Measurements from ENCODE around the gene EMD. TPM values are rescaled to one million over a fixed set of nuclear protein-coding genes. Genes with fewer than 3 reads are reported as not detected.

EMD gene
- total RNA-seq, 1 donor from 2014 or later = 42.5 TPM

DNA sequence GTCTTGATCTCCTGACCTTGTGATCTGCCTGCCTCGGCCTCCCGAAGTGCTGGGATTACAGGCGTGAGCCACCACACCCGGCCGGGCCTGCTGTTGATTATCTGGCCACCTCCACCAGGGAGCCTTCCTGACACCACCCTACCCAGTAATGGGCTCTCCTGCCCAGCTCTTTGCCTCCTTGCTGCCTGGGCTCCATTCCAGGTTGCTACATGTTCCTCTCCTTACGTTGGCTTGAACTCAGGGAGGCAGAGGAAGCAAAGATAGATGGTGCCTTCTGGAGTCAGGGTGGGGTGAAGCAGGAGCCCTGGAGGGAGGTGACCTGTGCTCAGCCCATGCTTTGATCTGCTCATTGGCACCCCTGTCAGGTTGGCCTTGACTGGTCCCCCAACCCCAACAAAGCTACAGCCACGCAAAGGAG is 31.0 kb upstream of the EMD start:
- no peaks in the 10 kb centered on the region for H3K27me3 Mint-ChIP-seq
- H3K4me3 Mint-ChIP-seq (ENCODE audit: low read depth) = no peak overlapping the region
- TF ChIP-seq, protein P1, sequence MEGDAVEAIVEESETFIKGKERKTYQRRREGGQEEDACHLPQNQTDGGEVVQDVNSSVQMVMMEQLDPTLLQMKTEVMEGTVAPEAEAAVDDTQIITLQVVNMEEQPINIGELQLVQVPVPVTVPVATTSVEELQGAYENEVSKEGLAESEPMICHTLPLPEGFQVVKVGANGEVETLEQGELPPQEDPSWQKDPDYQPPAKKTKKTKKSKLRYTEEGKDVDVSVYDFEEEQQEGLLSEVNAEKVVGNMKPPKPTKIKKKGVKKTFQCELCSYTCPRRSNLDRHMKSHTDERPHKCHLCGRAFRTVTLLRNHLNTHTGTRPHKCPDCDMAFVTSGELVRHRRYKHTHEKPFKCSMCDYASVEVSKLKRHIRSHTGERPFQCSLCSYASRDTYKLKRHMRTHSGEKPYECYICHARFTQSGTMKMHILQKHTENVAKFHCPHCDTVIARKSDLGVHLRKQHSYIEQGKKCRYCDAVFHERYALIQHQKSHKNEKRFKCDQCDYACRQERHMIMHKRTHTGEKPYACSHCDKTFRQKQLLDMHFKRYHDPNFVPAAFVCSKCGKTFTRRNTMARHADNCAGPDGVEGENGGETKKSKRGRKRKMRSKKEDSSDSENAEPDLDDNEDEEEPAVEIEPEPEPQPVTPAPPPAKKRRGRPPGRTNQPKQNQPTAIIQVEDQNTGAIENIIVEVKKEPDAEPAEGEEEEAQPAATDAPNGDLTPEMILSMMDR (IDR thresholded peaks at IDR 0.05; ENCODE audit: unreplicated experiment) = no peak
- peaks cover 4% of the 10 kb centered on the region for H3K36me3 Mint-ChIP-seq (ENCODE audit: insufficient read depth)
- no peak overlapping the region for H3K27ac Mint-ChIP-seq
- no peak for DNase-seq (ENCODE audit: low spot score, unreplicated experiment)
- H3K4me1 Mint-ChIP-seq (ENCODE audit: low read depth) = no peaks in the 10 kb centered on the region
- H3K9me3 Mint-ChIP-seq (ENCODE audit: low read depth) = peaks cover 3% of the 10 kb centered on the region

DNA sequence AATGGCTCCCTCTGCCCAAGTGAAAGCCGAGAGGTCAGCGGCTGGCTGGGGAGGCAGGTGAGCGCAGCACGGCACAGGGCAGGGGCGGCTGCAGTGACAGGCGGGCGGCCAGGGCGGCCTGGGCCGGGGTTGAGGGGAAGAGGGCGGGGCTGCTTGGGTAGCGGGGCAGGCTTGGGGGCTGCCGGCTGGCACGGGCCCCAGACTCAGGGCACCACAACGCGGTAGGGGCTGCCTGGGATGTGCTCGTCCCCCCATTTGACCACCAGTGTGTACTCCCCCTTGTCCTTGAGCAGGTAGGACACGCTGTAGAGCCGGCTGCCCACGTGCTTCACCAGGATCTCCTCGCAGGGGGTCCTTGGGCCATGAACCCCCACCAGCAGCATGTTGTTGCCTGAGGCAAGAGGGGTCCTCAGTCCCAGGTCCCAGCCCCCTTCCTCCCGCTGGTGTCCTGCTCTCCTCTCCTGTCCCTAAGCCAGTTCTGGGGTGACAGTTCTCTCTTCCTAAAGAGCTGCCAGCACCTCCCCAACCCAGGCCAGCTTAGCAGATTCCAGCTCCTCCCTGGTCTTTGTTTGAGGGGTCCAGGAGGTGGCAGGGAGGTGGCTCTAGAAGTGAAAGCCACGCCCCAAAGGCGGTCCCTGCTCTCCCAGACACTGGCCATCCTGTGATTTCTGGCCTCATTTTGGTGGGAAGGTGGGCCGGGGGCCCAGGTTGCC is 30.3 kb upstream of the EMD start:
- TF ChIP-seq, protein P1 (IDR thresholded peaks at IDR 0.05; ENCODE audit: unreplicated experiment) = no peak

DNA sequence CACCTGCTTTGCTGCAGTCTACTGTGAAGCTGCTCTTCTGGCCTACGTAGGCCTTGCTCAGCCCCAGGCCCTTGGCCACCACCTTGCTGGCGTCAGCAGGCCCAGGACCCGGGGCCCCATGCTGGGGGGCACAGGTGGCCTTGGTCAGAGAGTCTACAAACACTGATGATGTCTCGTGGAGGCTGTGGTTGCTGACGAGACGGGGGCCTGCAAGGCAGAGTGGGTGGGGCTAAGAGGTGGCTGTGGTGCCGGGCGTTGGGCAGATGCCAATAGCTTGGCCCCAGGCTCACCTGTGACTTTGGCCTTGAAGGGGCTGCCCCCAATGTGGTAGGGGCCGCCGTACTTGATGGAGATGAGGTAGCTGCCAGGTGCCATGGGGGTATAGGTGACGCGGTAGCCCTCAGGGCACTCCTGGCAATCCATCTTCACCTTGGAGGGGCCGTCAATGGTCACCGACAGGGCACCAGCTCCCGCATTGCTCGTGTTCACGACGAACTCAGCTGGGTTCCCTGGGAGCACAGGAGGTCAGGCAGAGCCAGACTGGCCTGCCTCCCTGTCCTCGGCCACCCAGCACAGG is 29.6 kb upstream of the EMD start:
- H3K27me3 Mint-ChIP-seq = no peaks in the 10 kb centered on the region
- TF ChIP-seq, protein P1 (IDR thresholded peaks at IDR 0.05; ENCODE audit: unreplicated experiment) = no peak
- H3K27ac Mint-ChIP-seq = peak overlapping the region; percentile 24
- no peak for DNase-seq (ENCODE audit: low spot score, unreplicated experiment)
- peaks cover 4% of the 10 kb centered on the region for H3K36me3 Mint-ChIP-seq (ENCODE audit: insufficient read depth)
- H3K4me3 Mint-ChIP-seq (ENCODE audit: low read depth) = no peak overlapping the region
- no peaks in the 10 kb centered on the region for H3K4me1 Mint-ChIP-seq (ENCODE audit: low read depth)
- H3K9me3 Mint-ChIP-seq (ENCODE audit: low read depth) = peaks cover 3% of the 10 kb centered on the region

More for the DNA sequence above, 30.3 kb upstream of the EMD start:
- Mint-ChIP-seq H3K27me3 (no peaks in the 10 kb centered on the region), H3K4me1 (ENCODE audit: low read depth) (no peaks in the 10 kb centered on the region), H3K4me3 (ENCODE audit: low read depth) (no peak overlapping the region), H3K27ac (peak overlapping the region; percentile 24), H3K36me3 (ENCODE audit: insufficient read depth) (peaks cover 4% of the 10 kb centered on the region), H3K9me3 (ENCODE audit: low read depth) (peaks cover 3% of the 10 kb centered on the region)
- DNase-seq (ENCODE audit: low spot score, unreplicated experiment) = no peak

DNA sequence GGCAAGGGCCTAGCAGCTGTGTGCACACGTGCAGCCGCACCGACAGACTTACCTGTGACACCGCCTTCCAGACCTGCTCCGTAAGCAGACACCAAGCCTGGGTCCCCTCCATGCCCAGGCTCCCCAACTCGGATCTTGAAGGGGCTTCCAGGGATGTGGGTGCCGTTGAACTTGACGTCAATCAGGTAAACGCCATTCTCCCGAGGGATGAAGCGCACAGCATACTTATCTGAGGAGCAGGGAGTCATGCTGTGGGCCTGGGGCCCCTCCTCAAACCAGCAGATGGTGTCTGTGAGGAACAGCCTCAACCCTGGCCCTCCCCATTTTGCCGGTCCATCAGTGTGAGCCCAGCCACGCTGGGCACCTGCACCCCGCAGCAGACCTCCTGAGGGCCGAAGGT is 29.1 kb upstream of the EMD start:
- TF ChIP-seq, protein P1 (IDR thresholded peaks at IDR 0.05; ENCODE audit: unreplicated experiment) = no peak
- no peak for DNase-seq (ENCODE audit: low spot score, unreplicated experiment)
- no peak overlapping the region for H3K4me3 Mint-ChIP-seq (ENCODE audit: low read depth)
- H3K36me3 Mint-ChIP-seq (ENCODE audit: insufficient read depth) = peaks cover 4% of the 10 kb centered on the region
- peaks cover 3% of the 10 kb centered on the region for H3K9me3 Mint-ChIP-seq (ENCODE audit: low read depth)
- no peaks in the 10 kb centered on the region for H3K27me3 Mint-ChIP-seq
- H3K27ac Mint-ChIP-seq = no peak overlapping the region
- no peaks in the 10 kb centered on the region for H3K4me1 Mint-ChIP-seq (ENCODE audit: low read depth)

DNA sequence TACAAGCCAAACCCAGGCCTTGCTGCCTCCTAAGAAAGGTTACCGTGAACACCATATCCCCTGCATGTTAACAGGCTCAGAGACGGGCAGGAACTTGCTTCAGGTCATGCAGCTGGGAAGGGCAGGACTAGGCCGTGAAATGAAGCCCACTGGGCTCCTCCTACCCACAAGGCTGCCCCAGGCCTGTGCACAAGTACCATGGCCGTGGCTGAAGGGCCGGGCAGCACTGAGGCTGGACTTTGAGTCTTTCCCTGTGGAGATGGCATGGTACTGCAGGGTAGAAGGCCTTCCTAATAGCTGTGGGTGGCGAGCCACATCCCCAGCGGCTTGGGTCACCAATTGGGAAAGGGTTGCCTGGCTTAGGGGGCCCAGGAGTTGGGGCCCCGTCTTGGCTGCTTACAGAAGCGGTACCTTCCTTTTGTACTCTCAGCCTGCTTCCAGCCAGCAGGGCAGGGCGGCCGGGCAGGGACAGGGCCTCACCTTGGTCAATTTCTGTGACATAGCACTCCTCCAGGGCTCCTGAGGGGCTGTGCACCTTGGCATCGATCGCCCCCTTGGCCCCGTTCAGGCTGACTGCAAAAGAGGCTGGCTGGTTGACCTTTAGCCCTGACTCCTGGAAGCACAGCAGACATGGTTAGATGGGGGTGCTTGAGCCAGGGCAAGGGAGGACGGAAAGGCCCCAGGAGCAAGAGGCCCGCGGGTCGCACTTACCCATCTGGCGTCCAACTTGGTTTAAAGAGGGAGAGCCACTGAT is 28.5 kb upstream of the EMD start:
- TF ChIP-seq, protein P1 (IDR thresholded peaks at IDR 0.05; ENCODE audit: unreplicated experiment) = no peak
- Mint-ChIP-seq H3K27ac (no peak overlapping the region), H3K4me3 (ENCODE audit: low read depth) (no peak overlapping the region), H3K36me3 (ENCODE audit: insufficient read depth) (peaks cover 4% of the 10 kb centered on the region), H3K9me3 (ENCODE audit: low read depth) (peaks cover 3% of the 10 kb centered on the region), H3K4me1 (ENCODE audit: low read depth) (no peaks in the 10 kb centered on the region), H3K27me3 (no peaks in the 10 kb centered on the region)
- no peak for DNase-seq (ENCODE audit: low spot score, unreplicated experiment)

Measured in progenitor cell of endocrine pancreas (in vitro differentiated cells).